HG02981 (cell line): ENCODE results near the gene HNRNPR.
A peak's percentile ranks its signal among the peaks of the same experiment; 100 is the strongest.
"Not testable (repeated sequence)": the region's sequence is repeated elsewhere in the genome, so short reads cannot be mapped to it uniquely, and the experiment has no call there.

ENCODE experiments used
- ATAC-seq: cut with Tn5 transposase; IDR thresholded peaks from one replicate; pipeline ENCODE4 v1.9.1; 2021; ENCODE audit warnings: mild to moderate bottlenecking, moderate library complexity; ENCODE audit not compliant: unreplicated experiment

The HNRNPR gene

DNA sequence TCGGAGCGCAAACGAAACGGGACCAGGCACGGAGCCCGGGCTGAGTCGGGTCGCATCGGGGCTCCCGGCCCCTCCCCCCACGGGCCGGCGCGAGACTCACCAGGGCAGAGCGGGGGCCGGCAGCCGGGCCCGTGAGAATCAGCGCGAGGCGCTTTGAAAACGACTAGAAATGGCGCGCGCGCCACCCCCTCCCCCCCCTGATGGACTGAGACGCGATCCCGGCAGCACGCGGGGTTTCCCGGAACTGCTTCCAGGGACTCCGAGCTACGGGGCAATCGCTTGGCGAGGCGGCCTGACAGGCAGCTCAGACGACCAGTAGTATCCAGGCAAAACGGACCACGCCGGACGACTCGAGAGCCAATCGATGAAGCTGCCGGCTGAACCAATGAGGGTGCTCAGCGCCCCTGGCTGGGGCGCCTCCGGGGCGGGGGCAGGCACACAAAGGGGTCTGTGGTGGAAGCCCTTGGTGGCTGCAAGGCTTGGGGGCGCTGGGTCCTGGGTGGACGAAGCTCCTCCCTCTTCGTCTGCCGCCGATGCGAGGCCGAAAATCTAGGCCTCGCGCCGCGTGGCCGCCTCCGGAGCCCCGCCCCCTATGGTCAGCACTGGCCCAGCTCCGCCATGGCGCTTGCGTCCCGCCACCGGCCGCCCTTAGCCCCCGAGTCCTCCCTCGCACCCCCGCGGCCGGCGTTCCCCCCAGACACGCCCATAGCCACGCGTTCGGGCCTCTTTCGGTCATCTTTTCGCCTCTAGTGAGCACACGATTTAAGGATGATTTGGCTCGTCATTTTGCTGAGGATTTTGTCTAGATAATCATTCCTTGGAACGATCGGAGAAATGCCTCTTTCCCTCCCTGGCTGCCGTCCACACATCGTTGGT is at the start of gene HNRNPR:
HNRNPR (minus strand) TSS at position 174 of the 876 bp plus-strand sequence. CDS start 3,276 bp downstream, outside the sequence.
- ATAC-seq: peak; percentile 92

DNA sequence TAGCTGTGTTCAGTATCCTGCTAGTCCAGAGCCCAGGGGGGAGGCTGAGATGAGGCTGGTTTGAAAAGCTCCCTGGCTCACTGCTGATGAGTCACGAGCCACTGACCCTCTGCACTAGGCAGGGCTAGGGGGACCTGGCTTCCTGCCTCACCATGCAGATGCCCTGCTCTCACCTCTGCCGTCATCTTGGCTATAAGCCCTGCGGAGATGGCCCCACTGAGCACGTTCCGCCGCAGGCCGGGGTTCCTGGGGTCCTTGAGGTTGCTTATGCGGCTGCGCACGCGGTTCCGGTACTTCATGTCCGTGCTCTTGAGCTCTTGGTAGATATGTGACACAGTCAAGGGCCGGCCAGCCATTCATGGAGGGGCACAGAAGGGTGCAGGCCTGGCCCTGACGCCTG is 49.6 kb upstream of the HNRNPR start:
- no peak for ATAC-seq

DNA sequence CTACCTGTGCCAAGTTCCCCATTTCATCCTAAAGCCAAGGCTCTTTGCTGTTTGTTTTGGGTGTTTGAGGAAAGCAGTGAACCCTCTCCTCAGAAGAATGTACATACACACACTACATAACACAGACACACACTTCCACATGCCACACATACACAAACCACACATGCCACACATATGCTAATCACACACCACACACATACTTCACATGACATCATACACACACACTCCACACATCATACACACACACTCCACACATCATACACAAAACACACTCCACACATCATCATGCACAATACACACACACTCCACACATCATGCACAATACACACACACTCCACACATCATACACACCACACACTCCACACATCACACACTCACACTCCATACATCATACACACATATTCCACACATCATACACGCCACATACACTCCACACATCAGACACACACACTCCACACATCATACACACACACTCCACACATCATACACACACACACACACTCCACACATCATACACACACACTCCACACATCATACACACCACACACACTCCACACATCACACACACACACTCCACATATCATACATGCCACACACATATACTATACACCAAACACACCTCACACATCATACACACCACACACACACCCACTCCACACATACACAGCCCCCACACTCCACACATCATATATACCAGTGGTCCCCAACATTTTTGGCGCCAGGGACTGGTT is 48.2 kb upstream of the HNRNPR start:
- no peak for ATAC-seq

- ATAC-seq: no peak
These were observed 45.8 kb upstream of the HNRNPR start for GRCh38 chr1:23389837-23390321.

DNA sequence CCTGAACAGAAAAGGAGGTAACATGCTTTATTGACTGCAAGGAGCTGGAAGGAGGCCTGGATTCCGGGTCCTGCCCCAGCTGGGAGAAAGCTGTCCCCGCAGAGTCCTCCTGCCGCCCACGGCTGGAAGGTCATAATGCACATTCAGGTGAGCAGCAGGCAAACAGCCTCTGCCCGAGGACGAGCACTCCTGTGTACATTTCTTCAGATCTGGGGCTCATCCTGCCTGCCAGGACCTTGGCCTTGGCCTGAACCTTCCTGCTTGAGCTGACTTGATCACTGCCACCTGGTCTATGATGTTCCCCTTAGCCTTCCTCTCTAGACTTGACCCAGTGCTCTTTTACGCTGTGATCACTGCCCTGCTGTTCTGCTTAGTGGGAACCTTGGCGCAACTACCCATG is 43.4 kb upstream of the HNRNPR start:
- ATAC-seq: no peak

DNA sequence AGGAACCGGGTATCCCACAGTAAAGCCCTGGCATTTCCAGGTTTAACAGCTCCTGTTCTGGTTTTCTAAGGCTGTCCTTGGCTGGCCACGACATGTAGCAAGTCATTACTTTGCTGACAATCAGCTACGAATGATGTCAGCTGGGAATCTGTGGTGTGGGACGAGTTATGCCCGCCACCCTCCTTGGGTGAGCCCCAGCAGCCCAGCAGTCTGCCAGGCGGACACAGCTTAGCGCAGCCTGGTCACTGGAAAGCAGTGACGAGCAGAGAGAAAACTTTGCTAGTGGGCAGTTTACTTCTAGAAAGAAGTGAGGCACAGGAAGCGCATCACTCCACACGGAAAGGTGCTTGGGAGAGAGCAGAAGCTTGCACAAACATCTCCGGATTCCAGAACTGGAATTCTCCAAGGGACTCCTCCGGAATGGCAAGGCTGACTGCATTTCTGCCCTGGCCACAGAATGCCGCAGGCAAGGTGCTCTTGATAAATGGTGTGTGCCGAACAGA is 41.1 kb upstream of the HNRNPR start:
- no peak for ATAC-seq

DNA sequence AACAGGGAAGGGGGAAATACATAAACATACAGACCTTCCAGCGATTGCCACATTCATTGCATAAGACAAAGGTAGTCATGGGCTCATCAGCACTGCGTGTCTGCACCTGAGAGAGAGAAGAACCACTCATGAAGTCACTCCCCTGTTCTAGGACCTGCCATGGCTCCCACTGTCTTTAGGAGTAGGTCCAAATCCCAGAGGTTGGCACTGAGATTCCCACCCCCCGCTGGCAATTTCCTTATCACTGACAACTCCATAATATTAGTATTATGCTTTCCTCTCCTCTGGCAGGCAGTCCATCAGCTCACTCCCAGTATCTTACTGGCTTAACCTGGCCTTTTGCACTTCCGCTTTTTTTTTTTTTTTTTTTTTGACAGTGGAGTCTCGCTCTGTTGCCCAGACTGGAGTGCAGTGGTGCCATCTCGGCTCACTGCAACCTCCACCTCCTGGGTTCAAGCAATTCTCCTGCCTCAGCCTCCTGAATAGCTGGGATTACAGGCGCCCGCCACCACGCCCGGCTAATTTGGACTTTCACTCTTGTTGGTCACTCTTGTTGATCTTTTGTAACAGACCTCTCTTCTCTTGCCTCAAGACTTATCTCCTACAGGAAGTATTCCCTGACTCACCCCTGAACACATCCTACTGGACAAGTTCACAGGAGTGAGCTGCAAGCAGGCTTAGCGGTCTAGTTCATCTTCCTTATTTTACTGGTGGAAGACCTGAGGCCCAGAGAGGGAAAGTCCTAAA is 40.4 kb upstream of the HNRNPR start:
- ATAC-seq: no peak

DNA sequence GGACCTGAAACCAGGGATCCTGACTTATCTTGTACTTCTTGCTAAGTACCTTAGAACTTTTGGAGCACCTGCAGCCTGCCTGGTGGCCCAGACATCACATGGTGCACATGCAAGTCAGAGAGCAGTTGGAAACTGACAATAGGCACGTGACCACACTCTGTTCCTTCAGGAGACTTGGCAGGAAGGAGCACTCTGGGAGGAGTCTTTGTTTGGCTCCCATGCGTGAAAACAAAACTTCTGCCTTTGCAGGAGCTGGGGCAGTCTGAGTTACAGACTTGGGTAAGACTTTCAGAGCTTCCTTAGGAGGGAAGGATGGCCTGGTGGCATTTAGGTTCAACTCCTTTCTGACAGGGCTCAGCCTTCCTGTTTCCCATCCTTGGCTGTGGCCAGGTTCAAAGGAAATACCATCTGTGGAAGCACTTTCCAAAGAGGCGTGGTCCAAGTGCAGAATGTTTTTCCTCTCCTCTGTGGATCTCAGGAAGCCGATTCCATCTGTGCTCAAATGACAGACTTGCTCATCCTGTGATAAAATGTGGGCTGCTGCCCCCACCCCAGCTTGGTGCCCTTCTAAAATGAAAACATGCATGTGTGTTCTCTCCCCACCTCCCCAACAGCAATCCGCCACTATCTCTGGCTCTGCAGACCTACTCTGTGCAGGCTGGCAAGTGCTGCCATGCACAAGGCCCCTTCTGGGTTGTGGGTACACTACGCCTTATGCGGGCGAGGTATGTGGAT is 39.7 kb upstream of the HNRNPR start:
- no peak for ATAC-seq

DNA sequence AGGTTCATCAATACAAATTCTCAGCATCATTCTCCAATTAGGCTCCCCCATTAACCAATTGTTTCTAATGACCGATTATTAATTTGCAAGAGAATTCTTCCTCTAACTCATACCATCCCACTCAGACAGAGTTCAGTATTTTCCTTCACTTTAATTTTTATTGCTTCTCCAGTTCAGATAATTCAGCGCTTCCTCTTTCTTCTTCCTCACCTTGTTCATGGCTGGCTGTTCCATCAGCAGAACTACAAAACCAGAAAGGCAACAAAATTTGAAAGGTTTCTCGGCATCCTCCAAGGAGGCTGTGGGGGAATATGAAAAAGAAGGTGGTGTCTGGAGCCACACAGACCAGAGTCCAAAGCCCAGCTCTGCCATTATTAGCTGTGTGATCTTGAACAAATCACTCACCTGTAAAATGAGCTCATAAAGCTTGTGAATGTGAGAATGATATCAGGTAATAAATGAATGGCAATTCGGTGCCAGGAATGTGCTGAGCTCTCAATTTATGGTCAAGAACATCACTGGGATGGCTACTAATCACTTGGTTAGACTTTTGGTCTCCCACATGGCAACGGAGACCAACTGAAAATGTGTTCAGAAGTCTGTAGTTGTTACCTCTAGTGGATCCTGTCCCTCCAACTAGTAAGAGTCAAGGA is 37.3 kb upstream of the HNRNPR start:
- no peak for ATAC-seq

DNA sequence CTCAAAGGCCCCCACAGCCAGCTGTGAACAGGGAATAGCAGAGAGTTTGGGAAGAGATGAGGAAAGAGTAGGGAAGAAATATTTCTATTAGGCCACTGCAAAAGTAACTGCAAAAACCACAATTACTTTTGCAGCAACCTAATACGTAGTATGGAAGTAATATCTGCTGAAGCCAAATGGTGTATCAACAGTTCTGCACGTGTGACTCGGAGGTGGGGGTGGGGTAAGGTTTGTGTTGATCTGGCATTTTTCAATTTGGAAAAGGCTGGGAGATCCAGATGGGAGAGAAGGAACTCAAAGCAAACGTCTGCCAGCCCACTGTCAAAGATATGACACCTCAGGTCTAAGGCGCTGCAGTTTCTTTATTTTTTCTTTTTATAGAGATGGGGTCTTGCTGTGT is 36.6 kb upstream of the HNRNPR start:
- ATAC-seq: no peak

GRCh38 chr1:23380236-23380635 is 36.2 kb upstream of the HNRNPR start:
- ATAC-seq: not testable (repeated sequence)

DNA sequence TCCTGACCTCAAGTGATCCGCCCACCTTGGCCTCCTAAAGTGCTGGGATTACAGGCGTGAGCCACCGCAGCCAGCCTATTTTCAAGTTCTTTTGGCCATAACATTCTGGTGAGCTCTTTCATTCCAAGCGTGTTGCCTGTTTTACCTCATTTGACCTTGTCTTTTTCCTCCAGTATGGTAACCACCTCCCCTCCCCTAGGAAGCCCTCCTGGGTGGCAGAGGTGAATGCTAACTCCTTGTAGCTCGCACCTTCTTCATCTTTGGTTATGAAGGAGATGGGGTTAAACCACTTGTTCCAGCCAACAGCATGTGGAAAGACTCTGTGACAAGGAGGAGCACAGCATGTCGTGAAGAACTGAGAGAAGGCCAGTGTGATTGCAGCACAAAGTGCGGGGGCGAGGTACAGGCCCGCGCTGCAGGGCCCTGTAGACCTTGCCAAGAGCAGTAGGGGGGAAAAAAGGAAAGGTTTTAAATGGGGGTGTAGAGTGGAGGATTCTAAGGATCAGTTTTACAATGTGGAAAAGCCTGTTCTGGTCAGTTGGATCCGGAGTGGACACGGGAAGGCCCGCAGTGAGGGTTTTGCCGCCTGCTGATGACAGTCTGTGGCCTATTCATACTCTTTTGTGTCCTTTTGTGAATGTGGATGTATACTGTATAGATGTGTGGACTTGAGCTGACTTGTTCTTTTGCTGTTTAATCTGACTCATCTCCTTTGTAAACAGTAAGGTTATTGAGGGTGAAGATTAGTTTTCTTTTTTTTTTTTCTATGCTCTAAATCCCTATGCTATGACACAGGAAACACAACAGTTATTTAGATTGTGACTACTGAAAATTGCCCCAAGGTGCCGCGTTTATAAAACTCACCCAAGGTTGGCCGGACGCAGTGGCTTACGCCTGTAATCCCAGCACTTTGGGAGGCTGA is 33.1 kb upstream of the HNRNPR start:
- ATAC-seq: no peak

DNA sequence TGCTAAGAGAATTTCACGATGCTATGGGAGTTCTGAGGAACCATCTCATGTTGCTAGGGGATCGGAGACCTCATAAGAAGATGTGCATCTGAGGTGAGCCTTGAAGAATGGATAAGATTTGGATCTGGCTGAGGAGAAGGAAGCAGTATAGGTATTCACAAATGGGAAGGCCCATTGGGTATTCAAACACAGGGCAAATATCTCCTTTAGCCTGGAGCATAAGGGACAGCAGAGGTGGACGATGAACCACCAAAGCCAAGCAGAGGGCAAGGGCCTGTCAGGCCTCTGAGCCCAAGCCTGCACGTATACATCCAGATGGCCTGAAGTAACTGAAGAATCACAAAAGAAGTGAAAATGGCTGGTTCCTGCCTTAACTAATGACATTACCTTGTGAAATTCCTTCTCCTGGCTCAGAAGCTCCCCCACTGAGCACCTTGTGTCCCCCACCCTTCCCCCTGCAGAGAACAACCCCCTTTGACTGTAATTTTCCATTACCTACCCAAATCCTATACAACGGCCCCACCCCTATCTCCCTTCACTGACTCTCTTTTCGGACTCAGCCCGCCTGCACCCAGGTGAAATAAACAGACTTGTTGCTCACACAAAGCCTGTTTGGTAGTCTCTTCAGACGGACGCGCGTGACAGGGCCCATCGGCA is 30.1 kb upstream of the HNRNPR start:
- ATAC-seq: not testable (repeated sequence)

DNA sequence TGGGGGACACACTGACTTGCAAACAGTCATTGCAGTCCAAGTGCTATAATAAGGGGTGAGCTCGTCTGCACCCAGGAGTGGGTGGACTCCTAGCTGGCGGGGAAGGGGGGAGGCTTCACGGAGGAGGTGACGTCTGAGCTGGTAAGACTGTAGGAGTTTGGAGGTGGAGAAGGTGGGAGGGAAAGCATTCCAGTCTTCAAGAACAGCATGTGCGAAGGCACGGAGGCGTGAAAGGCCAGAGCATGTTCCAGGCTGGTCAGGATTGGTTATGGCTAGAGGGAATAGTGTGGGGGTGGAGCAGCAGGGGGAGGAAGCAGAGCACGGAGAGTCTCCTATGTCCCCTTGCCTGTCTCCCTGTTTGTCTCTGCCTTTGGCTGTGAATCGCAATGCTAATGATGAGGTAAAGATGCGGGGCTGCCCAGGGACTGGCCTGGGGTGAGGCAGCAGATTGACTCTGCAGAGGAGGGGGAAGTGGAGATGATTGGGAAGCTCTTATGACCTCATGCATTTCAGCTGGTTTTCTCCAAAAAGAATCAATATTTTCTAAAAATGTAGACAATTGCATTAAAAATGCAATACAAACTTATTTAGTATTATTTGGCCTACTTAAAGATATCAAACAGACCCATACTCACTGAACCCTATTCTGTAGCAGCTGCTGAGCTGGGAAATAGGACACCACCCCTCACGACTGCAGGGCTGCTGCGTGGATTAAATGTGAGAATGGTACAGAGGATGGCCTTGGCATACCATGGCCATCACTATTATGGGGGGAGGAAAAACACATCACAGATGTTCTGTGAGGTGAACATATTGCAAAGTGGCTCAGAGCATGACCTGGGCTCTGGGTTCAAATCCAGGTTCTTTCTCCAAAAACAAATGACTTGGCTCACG is 28.1 kb upstream of the HNRNPR start:
- ATAC-seq: no peak

DNA sequence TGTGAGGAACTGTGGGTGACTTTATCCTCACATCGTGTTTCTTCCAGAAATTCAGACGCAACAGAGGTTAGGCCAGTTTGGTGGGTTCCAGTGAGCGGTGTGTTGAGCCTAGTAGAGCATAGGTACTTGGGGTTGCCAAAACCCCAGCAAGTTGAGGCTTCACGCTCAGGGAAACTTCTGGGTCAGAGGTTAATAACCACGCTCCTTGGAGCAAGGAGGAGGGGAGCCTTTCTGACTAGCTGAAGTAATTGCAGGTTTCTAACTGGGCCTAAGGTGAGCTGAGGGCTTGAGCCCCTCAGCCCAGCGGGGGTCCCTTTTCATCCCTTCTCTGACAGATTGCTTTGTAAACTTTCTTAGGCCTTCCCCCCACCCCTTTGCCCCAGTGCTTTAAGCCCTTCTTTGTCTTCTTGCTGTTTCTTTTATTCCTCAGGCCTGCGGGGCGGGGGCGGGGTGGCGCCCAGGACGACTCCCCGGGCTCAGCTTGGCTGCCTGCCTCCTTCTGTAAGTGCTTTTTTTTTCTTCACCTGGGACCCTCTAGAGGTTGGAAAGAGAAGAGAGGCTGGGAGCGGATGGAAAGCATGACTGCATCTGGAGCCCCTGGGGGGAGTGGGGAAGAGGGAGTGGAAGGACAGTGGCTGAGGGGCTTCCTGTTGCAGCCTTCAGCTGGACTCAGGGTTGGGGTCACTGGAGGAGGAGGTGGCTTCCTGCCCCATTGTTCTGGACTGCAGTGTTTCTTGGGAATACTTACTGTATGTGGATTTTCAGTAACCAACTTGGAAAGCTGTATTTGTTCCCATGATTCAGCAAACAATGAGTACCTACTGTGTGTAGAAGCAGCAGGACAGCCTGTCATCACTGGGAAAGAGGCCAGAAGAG is 26.9 kb upstream of the HNRNPR start:
- ATAC-seq: no peak

GRCh38 chr1:23370330-23370708 is 26.2 kb upstream of the HNRNPR start:
- no peak for ATAC-seq
